Measurements from ENCODE around the gene DNAJC24. TPM values are rescaled to one million over a fixed set of nuclear protein-coding genes. Genes with fewer than 3 reads are reported as not detected.

DNAJC24 gene
- total and polyA plus RNA-seq, 2 experiments from 2014 or later, result 20.3 to 21.3 TPM

DNA sequence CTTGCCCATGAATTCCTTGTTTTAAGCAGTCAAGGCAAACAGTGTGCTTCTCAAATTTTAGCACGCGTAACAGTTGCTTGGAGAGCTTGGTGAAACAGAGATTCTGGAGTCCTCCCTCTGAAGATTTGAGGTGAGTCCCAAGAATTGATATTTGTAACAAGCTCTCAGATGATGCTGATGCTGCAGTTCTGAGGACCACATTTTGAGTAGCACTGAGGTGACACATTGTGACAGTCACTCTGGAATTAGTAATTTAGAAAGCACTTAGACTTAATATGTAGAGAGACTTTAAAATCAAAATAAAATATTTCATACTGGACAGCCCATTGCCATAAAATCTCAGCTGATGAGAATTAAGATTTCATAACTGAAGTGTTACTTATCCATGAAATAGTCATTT is 38.5 kb downstream of the DNAJC24 start:
- Histone ChIP-seq H3K27me3 (ENCODE audit: insufficient read depth) (no peaks in the 10 kb centered on the region), H3K36me3 (ENCODE audit: insufficient read depth) (no peaks in the 10 kb centered on the region), H4K20me1 (replicated peaks; ENCODE audit: insufficient read depth) (no peaks in the 10 kb centered on the region), H3K27ac (ENCODE audit: low read depth) (no peak overlapping the region), H3K4me3 (no peak overlapping the region), H3K4me1 (ENCODE audit: insufficient read depth) (no peaks in the 10 kb centered on the region), H3K79me2 (replicated peaks; ENCODE audit: insufficient read depth) (no peaks in the 10 kb centered on the region; the same call in 1 of the 2 replicates), H3K9me2 (ENCODE audit: insufficient read depth) (peaks cover 6% of the 10 kb centered on the region; the same call in 1 of the 2 replicates), H2AFZ (no peak overlapping the region), H3K4me2 (no peak overlapping the region), H3F3A (replicated peaks; ENCODE audit: low read depth) (no peaks in the 10 kb centered on the region)
- Mint-ChIP-seq H3K9me3 (peaks cover 7% of the 10 kb centered on the region; the same call in 2 of the 3 replicates), H3K36me3 (ENCODE audit: low read depth) (peaks cover 18% of the 10 kb centered on the region), H3K27me3 (ENCODE audit: insufficient read depth, low read depth, poor library complexity) (no peaks in the 10 kb centered on the region), H3K4me1 (peaks cover 7% of the 10 kb centered on the region; the same call in 2 of the 3 replicates), H3K27ac (no peak overlapping the region), H3K4me3 (no peak overlapping the region)
- ATAC-seq, result no peak
- DNase-seq (ENCODE audit: low spot score), result no peak
- TF ChIP-seq EZH2 (IDR thresholded peaks at IDR 0.05; ENCODE audit: low read depth, unreplicated experiment) (no peak), ZNF462 (CRISPR knock-in tag; IDR thresholded peaks at IDR 0.05) (no peak), CREB1 (CRISPR knock-in tag; IDR thresholded peaks at IDR 0.05; ENCODE audit: low read depth) (no peak), ZNF114 (CRISPR knock-in tag; IDR thresholded peaks at IDR 0.05) (no peak), NANOG (IDR thresholded peaks at IDR 0.05; ENCODE audit: borderline replicate concordance) (no peak), JUNB (IDR thresholded peaks at IDR 0.05; ENCODE audit: unreplicated experiment) (no peak), CTCF (conservative IDR thresholded peaks at IDR 0.05; ENCODE audit: low read depth in 2 of 2) (no peak), STAT1 (IDR thresholded peaks at IDR 0.05; ENCODE audit: unreplicated experiment) (no peak), EZH2phosphoT487 (IDR thresholded peaks at IDR 0.05; ENCODE audit: unreplicated experiment) (no peak), POLR2AphosphoS5 (IDR thresholded peaks at IDR 0.05; ENCODE audit: low read depth) (no peak), ZNF331 (CRISPR knock-in tag; IDR thresholded peaks at IDR 0.05; ENCODE audit: low read depth) (no peak)
- TF ChIP-seq, protein P1, sequence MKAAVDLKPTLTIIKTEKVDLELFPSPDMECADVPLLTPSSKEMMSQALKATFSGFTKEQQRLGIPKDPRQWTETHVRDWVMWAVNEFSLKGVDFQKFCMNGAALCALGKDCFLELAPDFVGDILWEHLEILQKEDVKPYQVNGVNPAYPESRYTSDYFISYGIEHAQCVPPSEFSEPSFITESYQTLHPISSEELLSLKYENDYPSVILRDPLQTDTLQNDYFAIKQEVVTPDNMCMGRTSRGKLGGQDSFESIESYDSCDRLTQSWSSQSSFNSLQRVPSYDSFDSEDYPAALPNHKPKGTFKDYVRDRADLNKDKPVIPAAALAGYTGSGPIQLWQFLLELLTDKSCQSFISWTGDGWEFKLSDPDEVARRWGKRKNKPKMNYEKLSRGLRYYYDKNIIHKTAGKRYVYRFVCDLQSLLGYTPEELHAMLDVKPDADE (IDR thresholded peaks at IDR 0.05), result no peak
- TF ChIP-seq, protein P2, sequence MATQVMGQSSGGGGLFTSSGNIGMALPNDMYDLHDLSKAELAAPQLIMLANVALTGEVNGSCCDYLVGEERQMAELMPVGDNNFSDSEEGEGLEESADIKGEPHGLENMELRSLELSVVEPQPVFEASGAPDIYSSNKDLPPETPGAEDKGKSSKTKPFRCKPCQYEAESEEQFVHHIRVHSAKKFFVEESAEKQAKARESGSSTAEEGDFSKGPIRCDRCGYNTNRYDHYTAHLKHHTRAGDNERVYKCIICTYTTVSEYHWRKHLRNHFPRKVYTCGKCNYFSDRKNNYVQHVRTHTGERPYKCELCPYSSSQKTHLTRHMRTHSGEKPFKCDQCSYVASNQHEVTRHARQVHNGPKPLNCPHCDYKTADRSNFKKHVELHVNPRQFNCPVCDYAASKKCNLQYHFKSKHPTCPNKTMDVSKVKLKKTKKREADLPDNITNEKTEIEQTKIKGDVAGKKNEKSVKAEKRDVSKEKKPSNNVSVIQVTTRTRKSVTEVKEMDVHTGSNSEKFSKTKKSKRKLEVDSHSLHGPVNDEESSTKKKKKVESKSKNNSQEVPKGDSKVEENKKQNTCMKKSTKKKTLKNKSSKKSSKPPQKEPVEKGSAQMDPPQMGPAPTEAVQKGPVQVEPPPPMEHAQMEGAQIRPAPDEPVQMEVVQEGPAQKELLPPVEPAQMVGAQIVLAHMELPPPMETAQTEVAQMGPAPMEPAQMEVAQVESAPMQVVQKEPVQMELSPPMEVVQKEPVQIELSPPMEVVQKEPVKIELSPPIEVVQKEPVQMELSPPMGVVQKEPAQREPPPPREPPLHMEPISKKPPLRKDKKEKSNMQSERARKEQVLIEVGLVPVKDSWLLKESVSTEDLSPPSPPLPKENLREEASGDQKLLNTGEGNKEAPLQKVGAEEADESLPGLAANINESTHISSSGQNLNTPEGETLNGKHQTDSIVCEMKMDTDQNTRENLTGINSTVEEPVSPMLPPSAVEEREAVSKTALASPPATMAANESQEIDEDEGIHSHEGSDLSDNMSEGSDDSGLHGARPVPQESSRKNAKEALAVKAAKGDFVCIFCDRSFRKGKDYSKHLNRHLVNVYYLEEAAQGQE (IDR thresholded peaks at IDR 0.05; ENCODE audit: unreplicated experiment), result no peak

Measured in GM23338 (cell line).